Neural crest cell (in vitro differentiated cells): ENCODE measurements around the gene CHTOP. TPM values are rescaled to one million over a fixed set of nuclear protein-coding genes. Genes with fewer than 3 reads are reported as not detected.
A peak's percentile ranks its signal among the peaks of the same experiment; 100 is the strongest.

Experiments
- DNase-seq: peaks from one replicate; pipeline ENCODE4 v3.0.0; 2021; ENCODE audit warnings: low read depth, mixed read lengths, low spot score
- H3K27ac Mint-ChIP-seq: one replicate; pipeline ENCODE4 v1.8.0; 2021; ENCODE audit warnings: mild to moderate bottlenecking, mixed read lengths; ENCODE audit not compliant: unreplicated experiment
- H3K27me3 Mint-ChIP-seq: 2 replicates; pipeline ENCODE4 v1.8.0; 2021; ENCODE audit warnings: low read depth, mild to moderate bottlenecking, mixed read lengths
- H3K36me3 Mint-ChIP-seq: 2 replicates; pipeline ENCODE4 v1.8.0; 2021; ENCODE audit warnings: low read depth, mild to moderate bottlenecking, mixed read lengths
- H3K4me1 Mint-ChIP-seq: 2 replicates; pipeline ENCODE4 v1.8.0; 2021; ENCODE audit warnings: mixed read lengths
- H3K4me3 Mint-ChIP-seq: one replicate; pipeline ENCODE4 v1.8.0; 2021; ENCODE audit warnings: mild to moderate bottlenecking, mixed read lengths
- H3K9me3 Mint-ChIP-seq: 2 replicates; pipeline ENCODE4 v1.8.0; 2021; ENCODE audit warnings: mixed read lengths
- CTCF ChIP-seq: fragments of 200-600 bp; sonication (generic); conservative IDR thresholded peaks from 2 replicates; pipeline ENCODE4 v1.5.0; 2021; ENCODE audit warnings: antibody characterized with exemption, mild to moderate bottlenecking
- total RNA-seq: library from RNA; stranded (reverse); gene quantifications from 2 replicates; pipeline ENCODE4 v1.2.1, GENCODE V29; 2021

Gene CHTOP
- total RNA-seq, 1 donor from 2014 or later, result 136 TPM

GRCh38 chr1:153628638-153629342 is 5.1 kb upstream of the CHTOP start:
- Mint-ChIP-seq H3K27me3 (no peaks in the 10 kb centered on the region), H3K4me3 (no peak overlapping the region), H3K27ac (no peak overlapping the region), H3K36me3 (peaks cover 5% of the 10 kb centered on the region), H3K9me3 (peaks cover 3% of the 10 kb centered on the region), H3K4me1 (peaks cover 44% of the 10 kb centered on the region)
- no peak for TF ChIP-seq CTCF
- DNase-seq, result no peak

- no peak for DNase-seq
- Mint-ChIP-seq H3K27ac (no peak overlapping the region), H3K27me3 (no peaks in the 10 kb centered on the region), H3K4me3 (peak overlapping the region; percentile 67), H3K4me1 (peaks cover 44% of the 10 kb centered on the region), H3K36me3 (peaks cover 7% of the 10 kb centered on the region), H3K9me3 (peaks cover 3% of the 10 kb centered on the region)
- TF ChIP-seq CTCF, result no peak
Measured at GRCh38 chr1:153629343-153629665, 4.6 kb upstream of the CHTOP start.

- peaks cover 10% of the 10 kb centered on the region for H3K36me3 Mint-ChIP-seq
- TF ChIP-seq CTCF, result no peak
- no peak overlapping the region for H3K27ac Mint-ChIP-seq
- H3K27me3 Mint-ChIP-seq, result no peaks in the 10 kb centered on the region
- DNase-seq, result no peak
- H3K9me3 Mint-ChIP-seq, result peaks cover 3% of the 10 kb centered on the region
- H3K4me3 Mint-ChIP-seq, result peak overlapping the region; percentile 56
- H3K4me1 Mint-ChIP-seq, result peaks cover 46% of the 10 kb centered on the region
Measured at GRCh38 chr1:153629971-153630370, 3.9 kb upstream of the CHTOP start.

GRCh38 chr1:153630384-153630783 is 3.5 kb upstream of the CHTOP start:
- Mint-ChIP-seq H3K9me3 (peaks cover 3% of the 10 kb centered on the region), H3K4me3 (peak overlapping the region; percentile 56), H3K27ac (no peak overlapping the region), H3K27me3 (no peaks in the 10 kb centered on the region), H3K4me1 (peaks cover 49% of the 10 kb centered on the region), H3K36me3 (peaks cover 10% of the 10 kb centered on the region)
- no peak for TF ChIP-seq CTCF
- DNase-seq, result no peak

GRCh38 chr1:153631047-153632022 is 2.5 kb upstream of the CHTOP start:
- peaks cover 46% of the 10 kb centered on the region for H3K4me1 Mint-ChIP-seq
- H3K4me3 Mint-ChIP-seq, result peak overlapping the region; percentile 43
- no peak overlapping the region for H3K27ac Mint-ChIP-seq
- TF ChIP-seq CTCF, result no peak
- peaks cover 3% of the 10 kb centered on the region for H3K9me3 Mint-ChIP-seq
- peaks cover 10% of the 10 kb centered on the region for H3K36me3 Mint-ChIP-seq
- DNase-seq, result no peak
- H3K27me3 Mint-ChIP-seq, result no peaks in the 10 kb centered on the region
